LNCAP (cell line): Measurements from ENCODE around the gene MMAA.
A peak's percentile ranks its signal among the peaks of the same experiment; 100 is the strongest.

Source experiments
- CTCF ChIP-seq: fragments of 450-650 bp; IDR thresholded peaks from 2 replicates; pipeline ENCODE4 v1.5.1; 2017; ENCODE audit warnings: mild to moderate bottlenecking

The MMAA gene

GRCh38 chr4:145618932-145619638 is at the start of gene MMAA:
MMAA (plus strand) TSS chr4:145619385; CDS start chr4:145639140, 19,755 bp downstream.
- TF ChIP-seq CTCF: peak; percentile 56

GRCh38 chr4:145580906-145581305 is 38.3 kb upstream of the MMAA start:
- TF ChIP-seq CTCF: no peak

- no peak for TF ChIP-seq CTCF
Measured at GRCh38 chr4:145583191-145584055, 35.8 kb upstream of the MMAA start.

- no peak for TF ChIP-seq CTCF
Measured at GRCh38 chr4:145587088-145587754, 32.0 kb upstream of the MMAA start.

GRCh38 chr4:145589916-145590702 is 29.1 kb upstream of the MMAA start:
- no peak for TF ChIP-seq CTCF

- no peak for TF ChIP-seq CTCF
Measured at GRCh38 chr4:145602129-145602760, 16.9 kb upstream of the MMAA start.

- TF ChIP-seq CTCF: no peak
Measured at GRCh38 chr4:145605941-145606340, 13.2 kb upstream of the MMAA start.
